Measurements from ENCODE around the gene POLR2E.

- no peak for TF ChIP-seq EZH2 (IDR thresholded peaks at IDR 0.05; ENCODE audit: insufficient read depth, poor library complexity, severe bottlenecking)
- no peak for TF ChIP-seq EZH2phosphoT487 (IDR thresholded peaks at IDR 0.05; ENCODE audit: insufficient read depth, low read depth)
Observed at GRCh38 chr19:1129535-1129934, 34.4 kb upstream of the POLR2E start.
